Measurements from ENCODE around the gene MYNN.
A peak's percentile ranks its signal among the peaks of the same experiment; 100 is the strongest.

MYNN gene

DNA sequence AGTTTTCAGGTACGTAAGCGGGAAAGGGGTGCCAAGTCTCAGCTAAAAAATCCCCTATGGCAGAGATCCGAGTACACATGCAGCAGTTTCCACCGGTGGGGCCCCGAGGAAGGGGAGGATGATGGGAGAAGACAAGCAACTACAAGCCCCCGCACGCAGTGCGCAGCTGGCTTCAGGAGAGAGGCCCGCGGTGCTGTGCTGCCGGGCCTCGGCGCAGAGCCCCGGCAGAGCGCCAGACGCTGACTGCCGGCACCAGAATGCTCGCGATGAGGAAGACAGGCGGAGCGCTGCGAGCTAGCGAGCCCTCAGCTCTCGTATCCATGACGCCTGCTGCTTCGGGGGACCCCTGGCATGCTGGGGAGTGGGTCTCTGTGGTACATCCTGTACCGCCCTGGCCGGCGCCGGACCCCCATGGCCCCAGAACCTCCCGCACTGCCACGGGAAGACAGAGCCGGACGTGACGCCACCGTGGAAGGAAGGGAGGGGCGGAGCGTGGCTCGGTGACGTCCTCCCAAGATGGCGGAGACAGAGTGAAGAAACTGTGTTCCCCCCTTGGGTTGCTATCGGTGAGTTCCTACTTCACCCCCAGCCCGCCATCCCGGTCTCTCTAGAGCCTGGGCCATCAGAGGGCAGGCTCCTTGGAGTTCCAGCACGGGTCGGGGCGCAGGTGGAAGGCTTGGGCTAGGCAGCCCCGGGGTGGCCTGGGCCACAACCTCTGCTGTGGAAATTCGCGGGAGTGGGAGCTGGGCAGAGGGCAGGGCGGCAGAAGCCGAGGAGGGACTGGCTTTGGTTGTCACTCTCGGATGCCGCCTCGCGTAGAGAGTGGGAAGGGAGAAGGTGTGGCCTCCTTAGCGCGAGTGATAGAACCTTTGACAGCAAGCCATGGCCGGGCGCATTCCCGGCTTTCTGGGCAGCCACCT is at the start of gene MYNN (continued):
- TF ChIP-seq, protein P1, sequence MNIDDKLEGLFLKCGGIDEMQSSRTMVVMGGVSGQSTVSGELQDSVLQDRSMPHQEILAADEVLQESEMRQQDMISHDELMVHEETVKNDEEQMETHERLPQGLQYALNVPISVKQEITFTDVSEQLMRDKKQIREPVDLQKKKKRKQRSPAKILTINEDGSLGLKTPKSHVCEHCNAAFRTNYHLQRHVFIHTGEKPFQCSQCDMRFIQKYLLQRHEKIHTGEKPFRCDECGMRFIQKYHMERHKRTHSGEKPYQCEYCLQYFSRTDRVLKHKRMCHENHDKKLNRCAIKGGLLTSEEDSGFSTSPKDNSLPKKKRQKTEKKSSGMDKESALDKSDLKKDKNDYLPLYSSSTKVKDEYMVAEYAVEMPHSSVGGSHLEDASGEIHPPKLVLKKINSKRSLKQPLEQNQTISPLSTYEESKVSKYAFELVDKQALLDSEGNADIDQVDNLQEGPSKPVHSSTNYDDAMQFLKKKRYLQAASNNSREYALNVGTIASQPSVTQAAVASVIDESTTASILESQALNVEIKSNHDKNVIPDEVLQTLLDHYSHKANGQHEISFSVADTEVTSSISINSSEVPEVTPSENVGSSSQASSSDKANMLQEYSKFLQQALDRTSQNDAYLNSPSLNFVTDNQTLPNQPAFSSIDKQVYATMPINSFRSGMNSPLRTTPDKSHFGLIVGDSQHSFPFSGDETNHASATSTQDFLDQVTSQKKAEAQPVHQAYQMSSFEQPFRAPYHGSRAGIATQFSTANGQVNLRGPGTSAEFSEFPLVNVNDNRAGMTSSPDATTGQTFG (tag by site-specific recombination; IDR thresholded peaks at IDR 0.05; ENCODE audit: borderline replicate concordance), result no peak
- TF ChIP-seq ZNF37A (tag by site-specific recombination; IDR thresholded peaks at IDR 0.05) (no peak), ZBTB26 (tag by site-specific recombination; optimal IDR thresholded peaks at IDR 0.05) (peak; percentile 42), ZNF433 (tag by site-specific recombination; IDR thresholded peaks at IDR 0.05; ENCODE audit: low read depth) (no peak), ZNF174 (tag by site-specific recombination; IDR thresholded peaks at IDR 0.05) (no peak), ZNF311 (tag by site-specific recombination; IDR thresholded peaks at IDR 0.05; ENCODE audit: borderline replicate concordance) (no peak), ZNF138 (tag by site-specific recombination; IDR thresholded peaks at IDR 0.05; ENCODE audit: borderline replicate concordance) (no peak), ZNF664 (tag by site-specific recombination; IDR thresholded peaks at IDR 0.05) (no peak), GLI2 (tag by site-specific recombination; IDR thresholded peaks at IDR 0.05; ENCODE audit: borderline replicate concordance, low read depth) (no peak), ZNF184 (tag by site-specific recombination; IDR thresholded peaks at IDR 0.05) (no peak), BCL11B (tag by site-specific recombination; IDR thresholded peaks at IDR 0.05; ENCODE audit: low read depth) (peak; percentile 27; the same call in 1 of the 2 replicates), SP7 (tag by site-specific recombination; IDR thresholded peaks at IDR 0.05) (peak; percentile 78), YY2 (tag by site-specific recombination; IDR thresholded peaks at IDR 0.05) (peak; percentile 82), KLF9 (tag by site-specific recombination; IDR thresholded peaks at IDR 0.05; ENCODE audit: low read depth) (no peak), ZNF639 (tag by site-specific recombination; IDR thresholded peaks at IDR 0.05) (peak; percentile 68; the same call in 1 of the 2 replicates), ZNF366 (tag by site-specific recombination; conservative IDR thresholded peaks at IDR 0.05) (0 out of 2 replicates have a peak, but pooled peaks have one; percentile 18), ZNF544 (tag by site-specific recombination; IDR thresholded peaks at IDR 0.05) (no peak), ZEB2 (tag by site-specific recombination; IDR thresholded peaks at IDR 0.05) (peak; percentile 85; the same call in 1 of the 2 replicates), ZNF18 (tag by site-specific recombination; IDR thresholded peaks at IDR 0.05) (no peak), ZNF292 (tag by site-specific recombination; IDR thresholded peaks at IDR 0.05; ENCODE audit: borderline replicate concordance, low read depth) (no peak), PRDM1 (tag by site-specific recombination; IDR thresholded peaks at IDR 0.05) (peak; percentile 92), ZNF155 (tag by site-specific recombination; IDR thresholded peaks at IDR 0.05) (no peak), ZNF785 (tag by site-specific recombination; IDR thresholded peaks at IDR 0.05) (no peak), SCRT1 (tag by site-specific recombination; IDR thresholded peaks at IDR 0.05; ENCODE audit: borderline replicate concordance) (peak; percentile 53; the same call in 1 of the 2 replicates), ZNF19 (tag by site-specific recombination; IDR thresholded peaks at IDR 0.05; ENCODE audit: low read depth) (no peak), MEIS1 (CRISPR knock-in tag; IDR thresholded peaks at IDR 0.05; ENCODE audit: borderline replicate concordance) (no peak), GLIS2 (tag by site-specific recombination; IDR thresholded peaks at IDR 0.05) (peak; percentile 100), ZNF404 (tag by site-specific recombination; IDR thresholded peaks at IDR 0.05) (no peak), SP2 (tag by site-specific recombination; IDR thresholded peaks at IDR 0.05) (peak; percentile 85), ZNF510 (tag by site-specific recombination; IDR thresholded peaks at IDR 0.05; ENCODE audit: insufficient replicate concordance) (no peak), ZNF843 (tag by site-specific recombination; IDR thresholded peaks at IDR 0.05) (no peak), AEBP2 (tag by site-specific recombination; IDR thresholded peaks at IDR 0.05; ENCODE audit: borderline replicate concordance) (no peak)
